ENCODE measurements around the gene ALDH1B1. TPM values are rescaled to one million over a fixed set of nuclear protein-coding genes. Genes with fewer than 3 reads are reported as not detected.

Gene ALDH1B1
- total and polyA plus RNA-seq, 7 donors, result 19.2 to 162 (median 44.1) TPM

GRCh38 chr9:38387751-38388150, 4.8 kb upstream of the ALDH1B1 start:
- no peak overlapping the region for H3K4me3 ChIP-seq
- H3K4me1 ChIP-seq, result peaks cover 0 to 60% (median 41%) of the 10 kb centered on the region in 4 donors
- TF ChIP-seq CTCF (IDR thresholded peaks at IDR 0.05), result no peak
- TF ChIP-seq POLR2A (IDR thresholded peaks at IDR 0.05), result no peak
- TF ChIP-seq POLR2AphosphoS5 (IDR thresholded peaks at IDR 0.05), result no peak
- no peak for TF ChIP-seq EP300 (IDR thresholded peaks at IDR 0.05)
- H3K9me3 ChIP-seq, result no peaks in the 10 kb centered on the region
- intact Hi-C loops (cut with DNase I), result no loop called here
- peak overlapping the region; percentile 84 to 97 (median 88) for H3K27ac ChIP-seq
- peak; percentile 17 for DNase-seq
- H3K36me3 ChIP-seq, result no peaks in the 10 kb centered on the region
- WGBS, 2 donors, result 75 to 85% methylated on average over 4 of the region's 4 CpGs
- H3K27me3 ChIP-seq, result no peaks in the 10 kb centered on the region

GRCh38 chr9:38388283-38389223, 3.9 kb upstream of the ALDH1B1 start:
- Histone ChIP-seq H3K27ac (peak overlapping the region; percentile 84 to 97 (median 88)), H3K4me1 (peaks cover 0 to 62% (median 42%) of the 10 kb centered on the region in 4 donors), H3K36me3 (no peaks in the 10 kb centered on the region), H3K4me3 (no peak overlapping the region), H3K9me3 (no peaks in the 10 kb centered on the region), H3K27me3 (no peaks in the 10 kb centered on the region)
- intact Hi-C loops (cut with DNase I), result no loop called here
- WGBS, 2 donors, result 46 to 66% methylated on average over 7 of the region's 7 CpGs
- peak; percentile 72 for DNase-seq
- TF ChIP-seq CTCF (IDR thresholded peaks at IDR 0.05) (no peak), EP300 (IDR thresholded peaks at IDR 0.05) (peak in 2 of 4 donors; percentile 32 to 43), POLR2AphosphoS5 (IDR thresholded peaks at IDR 0.05) (peak in 3 of 4 donors; percentile 0 to 36 (median 6))

GRCh38 chr9:38389313-38389712, 3.2 kb upstream of the ALDH1B1 start:
- Histone ChIP-seq H3K4me3 (no peak overlapping the region), H3K27ac (peak overlapping the region; percentile 84 to 97 (median 88)), H3K4me1 (peaks cover 0 to 68% (median 49%) of the 10 kb centered on the region in 4 donors), H3K9me3 (no peaks in the 10 kb centered on the region), H3K27me3 (no peaks in the 10 kb centered on the region), H3K36me3 (no peaks in the 10 kb centered on the region)
- peak; percentile 30 to 75 (median 58) for TF ChIP-seq POLR2AphosphoS5 (IDR thresholded peaks at IDR 0.05)
- no peak for TF ChIP-seq POLR2A (IDR thresholded peaks at IDR 0.05)
- TF ChIP-seq EP300 (IDR thresholded peaks at IDR 0.05), result peak in 3 of 4 donors; percentile 44 to 86 (median 85)
- WGBS, 2 donors, result 25 to 58% methylated on average over 4 of the region's 4 CpGs
- peak; percentile 63 for DNase-seq
- intact Hi-C loops (cut with DNase I), result no loop called here

- H3K4me3 ChIP-seq, result no peak overlapping the region
- H3K36me3 ChIP-seq, result peaks cover 0 to under 1% (median 0%) of the 10 kb centered on the region in 4 donors
- no peaks in the 10 kb centered on the region for H3K9me3 ChIP-seq
- intact Hi-C loops (cut with DNase I), result loop anchor here (5.0 to 10.0 kb wide), 5 partner anchors 326 to 1816 kb away; partner anchors contain the start of genes MELK, POLR1E, SHB and TOMM5
- 63 to 78% methylated on average over 1 of the region's 1 CpG for WGBS, 2 donors
- DNase-seq, result no peak
- no peaks in the 10 kb centered on the region for H3K27me3 ChIP-seq
- TF ChIP-seq EP300 (IDR thresholded peaks at IDR 0.05), result no peak
- TF ChIP-seq CTCF (IDR thresholded peaks at IDR 0.05), result no peak
- TF ChIP-seq POLR2AphosphoS5 (IDR thresholded peaks at IDR 0.05), result no peak
- H3K4me1 ChIP-seq, result peaks cover 0 to 79% (median 56%) of the 10 kb centered on the region in 4 donors
- H3K27ac ChIP-seq, result peak overlapping the region; percentile 84 to 97 (median 88)
Observed at GRCh38 chr9:38390442-38390841, 2.1 kb upstream of the ALDH1B1 start.

GRCh38 chr9:38390851-38391250, 1.7 kb upstream of the ALDH1B1 start:
- intact Hi-C loops (cut with DNase I), result loop anchor here (5.0 to 10.0 kb wide), 5 partner anchors 326 to 1816 kb away; partner anchors contain the start of genes MELK, POLR1E, SHB and TOMM5
- peak overlapping the region; percentile 84 to 97 (median 88) for H3K27ac ChIP-seq
- no peak overlapping the region for H3K4me3 ChIP-seq
- no peaks in the 10 kb centered on the region for H3K27me3 ChIP-seq
- DNase-seq, result peak; percentile 42
- 26 to 60% methylated on average over 5 of the region's 5 CpGs for WGBS, 2 donors
- peaks cover 0 to 82% (median 58%) of the 10 kb centered on the region in 4 donors for H3K4me1 ChIP-seq
- no peaks in the 10 kb centered on the region for H3K9me3 ChIP-seq
- TF ChIP-seq CTCF (IDR thresholded peaks at IDR 0.05) (no peak), EP300 (IDR thresholded peaks at IDR 0.05) (no peak), POLR2A (IDR thresholded peaks at IDR 0.05) (no peak), POLR2AphosphoS5 (IDR thresholded peaks at IDR 0.05) (no peak)
- peaks cover under 1 to 4% (median 3%) of the 10 kb centered on the region in 4 donors for H3K36me3 ChIP-seq

All from sigmoid colon (tissue), 7 donors.